Measurements from ENCODE around the gene HSD17B2.

DNA sequence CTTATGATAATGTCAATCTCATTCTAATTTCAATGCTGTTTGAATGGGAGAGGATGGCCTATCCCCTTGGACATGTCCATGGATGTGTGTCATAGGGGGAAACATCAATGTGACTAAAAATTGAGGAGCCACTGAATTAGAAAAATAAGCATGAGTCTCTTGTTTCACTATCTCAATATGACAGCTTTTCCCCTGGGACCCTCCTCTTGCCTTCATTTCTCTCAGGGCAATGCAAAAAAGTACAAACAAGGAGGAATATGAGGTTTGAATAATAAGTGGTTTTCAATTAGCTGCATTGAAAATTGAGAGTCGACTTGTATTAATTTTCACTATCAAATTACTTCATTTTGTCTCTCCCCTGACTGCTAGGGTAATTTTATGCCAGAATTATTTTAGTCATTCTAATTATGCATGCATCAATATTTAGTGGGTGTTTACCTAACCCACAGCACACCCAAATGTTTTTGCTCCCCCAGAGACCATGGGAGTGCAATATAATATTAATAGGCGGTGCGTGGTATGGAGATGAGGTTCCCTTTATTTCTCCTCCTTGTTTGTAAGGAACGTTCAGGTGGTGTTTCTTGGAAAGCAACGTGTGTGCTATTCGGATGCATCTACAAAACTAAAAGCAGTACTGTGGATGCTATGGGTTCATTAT lies 17.0 kb upstream of the HSD17B2 start:
- TF ChIP-seq, protein P1, sequence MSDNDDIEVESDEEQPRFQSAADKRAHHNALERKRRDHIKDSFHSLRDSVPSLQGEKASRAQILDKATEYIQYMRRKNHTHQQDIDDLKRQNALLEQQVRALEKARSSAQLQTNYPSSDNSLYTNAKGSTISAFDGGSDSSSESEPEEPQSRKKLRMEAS (IDR thresholded peaks at IDR 0.05) = no peak
- no peak for TF ChIP-seq CTCF (IDR thresholded peaks at IDR 0.05; ENCODE audit: low read depth, low read length, missing input control)
